ENCODE results near the gene AASDHPPT. TPM values are rescaled to one million over a fixed set of nuclear protein-coding genes. Genes with fewer than 3 reads are reported as not detected.

The AASDHPPT gene
- total RNA-seq, 1 experiment from 2014 or later = 59.5 TPM

DNA sequence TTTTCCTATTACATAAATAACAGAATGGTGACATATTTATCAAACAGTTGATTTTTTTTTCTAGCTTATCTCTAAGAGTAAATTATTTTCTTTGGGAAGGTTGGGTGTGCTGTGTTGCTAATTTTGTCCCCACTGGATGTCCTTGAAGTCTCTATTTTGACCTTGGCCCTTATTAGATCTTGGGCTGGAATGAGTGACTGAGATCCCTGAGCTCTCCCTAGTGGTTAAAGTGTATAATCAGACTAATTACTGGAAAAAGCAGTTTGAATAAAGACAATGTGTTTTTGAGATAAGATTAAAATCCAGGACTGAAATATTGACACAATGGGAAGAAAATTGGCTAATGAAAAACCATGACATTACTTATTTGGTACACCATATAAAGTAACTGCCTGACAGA is 56.1 kb downstream of the AASDHPPT start:
- no peak for TF ChIP-seq EZH2 (IDR thresholded peaks at IDR 0.05)
- peak; percentile 23 to 53 (median 41); a peak in 4 of 6 replicates for TF ChIP-seq CTCF (IDR thresholded peaks at IDR 0.05 in 2 of 3, conservative IDR thresholded peaks at IDR 0.05 in 1 of 3; ENCODE audit: borderline replicate concordance in 1 of 3, insufficient read depth in 1 of 3, low read depth in 2 of 3, low read length in 2 of 3)
- peak; percentile 56 for TF ChIP-seq RAD21 (IDR thresholded peaks at IDR 0.05; ENCODE audit: low read depth)
- BruUV-seq (replicated peaks) = no TSS peak
- H3K4me1 ChIP-seq (ENCODE audit: control insufficient read depth in 1 of 2, insufficient read depth in 2 of 2, low read length in 2 of 2) = no peaks in the 10 kb centered on the region
- no peak for DNase-seq (ENCODE audit: low read depth, low spot score)
- no peak for ATAC-seq
- POLR2A ChIA-PET = no interaction called here
- CTCF ChIA-PET = interaction anchor here (0.9 to 1.4 kb wide), 3 partner anchors 20 to 270 kb away, joined by 3 to 4 read pairs (median 4); no protein-coding TSS in a partner anchor
- no peak overlapping the region for H3K4me3 ChIP-seq (replicated peaks in 1 of 2; ENCODE audit: low read depth in 1 of 2, low read length in 2 of 2)
- no peak overlapping the region for H3K9ac ChIP-seq (ENCODE audit: low read length)
- no peak overlapping the region for H3K27ac ChIP-seq (ENCODE audit: low read depth, low read length)
- no peak overlapping the region for H3K4me2 ChIP-seq (ENCODE audit: low read length)
- intact Hi-C loops (cut with micrococcal nuclease) = no loop called here
- no peak overlapping the region for H2AFZ ChIP-seq (ENCODE audit: low read depth, low read length, poor library complexity, severe bottlenecking)
- RAD21 ChIA-PET (ENCODE audit: low non-redundant PET in 1 of 2, low total read pairs in 2 of 2, uncharacterized antibody in 2 of 2, unreplicated experiment in 2 of 2) = no interaction called here
- H3K79me2 ChIP-seq (ENCODE audit: insufficient read depth, low read length) = no peaks in the 10 kb centered on the region
- H3K27me3 ChIP-seq (ENCODE audit: insufficient read depth, low read length) = peaks cover 12% of the 10 kb centered on the region; the same call in 1 of the 2 replicates
- no peaks in the 10 kb centered on the region for H3K9me3 ChIP-seq (ENCODE audit: control insufficient read depth in 1 of 2, insufficient read depth in 1 of 2, low read depth in 1 of 2, low read length in 2 of 2)
- no peaks in the 10 kb centered on the region for H3K36me3 ChIP-seq (ENCODE audit: control insufficient read depth in 1 of 2, insufficient read depth in 2 of 2, low read length in 2 of 2)
- H4K20me1 ChIP-seq (ENCODE audit: insufficient read depth) = no peaks in the 10 kb centered on the region
- H3K9me2 ChIP-seq (ENCODE audit: insufficient read depth) = no peaks in the 10 kb centered on the region

DNA sequence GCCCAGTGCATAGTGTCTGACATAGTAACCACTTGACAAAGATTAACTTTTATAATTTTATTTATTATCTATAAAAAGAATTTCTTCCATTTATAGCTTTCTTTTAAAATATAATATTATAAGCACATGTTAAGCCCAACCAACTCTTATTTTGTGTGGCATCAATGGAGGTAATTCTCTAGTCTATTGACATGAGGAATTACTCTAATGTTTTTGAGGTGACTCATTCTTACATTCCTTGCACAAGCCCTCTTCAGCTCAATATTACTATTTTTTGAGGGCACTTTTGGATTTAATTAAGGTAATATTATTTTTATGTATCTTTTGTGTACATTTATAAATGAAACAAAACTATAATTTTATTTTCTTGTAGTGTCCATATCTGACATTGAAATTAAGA is 59.6 kb downstream of the AASDHPPT start:
- Histone ChIP-seq H3K4me3 (replicated peaks in 1 of 2; ENCODE audit: low read depth in 1 of 2, low read length in 2 of 2) (no peak overlapping the region), H4K20me1 (ENCODE audit: insufficient read depth) (no peaks in the 10 kb centered on the region; the same call in 1 of the 2 replicates), H3K9ac (ENCODE audit: low read length) (no peak overlapping the region), H3K9me2 (ENCODE audit: insufficient read depth) (no peaks in the 10 kb centered on the region), H3K79me2 (ENCODE audit: insufficient read depth, low read length) (no peaks in the 10 kb centered on the region), H3K27me3 (ENCODE audit: insufficient read depth, low read length) (no peaks in the 10 kb centered on the region), H3K4me2 (ENCODE audit: low read length) (no peak overlapping the region), H3K27ac (ENCODE audit: low read depth, low read length) (no peak overlapping the region), H3K4me1 (ENCODE audit: control insufficient read depth in 1 of 2, insufficient read depth in 2 of 2, low read length in 2 of 2) (no peaks in the 10 kb centered on the region), H3K9me3 (ENCODE audit: control insufficient read depth in 1 of 2, insufficient read depth in 1 of 2, low read depth in 1 of 2, low read length in 2 of 2) (no peaks in the 10 kb centered on the region), H2AFZ (ENCODE audit: low read depth, low read length, poor library complexity, severe bottlenecking) (no peak overlapping the region), H3K36me3 (ENCODE audit: control insufficient read depth in 1 of 2, insufficient read depth in 2 of 2, low read length in 2 of 2) (no peaks in the 10 kb centered on the region)
- RAD21 ChIA-PET (ENCODE audit: low non-redundant PET in 1 of 2, low total read pairs in 2 of 2, uncharacterized antibody in 2 of 2, unreplicated experiment in 2 of 2) = no interaction called here
- CTCF ChIA-PET = no interaction called here
- intact Hi-C loops (cut with micrococcal nuclease) = no loop called here
- DNase-seq (ENCODE audit: low read depth, low spot score) (no peak), ATAC-seq (no peak)
- POLR2A ChIA-PET = no interaction called here
- no TSS peak for BruUV-seq (replicated peaks)
- no peak for TF ChIP-seq RAD21 (IDR thresholded peaks at IDR 0.05; ENCODE audit: low read depth)
- TF ChIP-seq CEBPB (IDR thresholded peaks at IDR 0.05; ENCODE audit: low read depth) = no peak
- TF ChIP-seq TCF7L2 (IDR thresholded peaks at IDR 0.05; ENCODE audit: borderline replicate concordance, extremely low read depth, insufficient read depth, insufficient read length) = no peak
- TF ChIP-seq EZH2 (IDR thresholded peaks at IDR 0.05) = no peak
- no peak for TF ChIP-seq ELF1 (IDR thresholded peaks at IDR 0.05; ENCODE audit: borderline replicate concordance, low read depth)
- no peak for TF ChIP-seq POLR2AphosphoS5 (IDR thresholded peaks at IDR 0.05; ENCODE audit: low read depth, low read length)
- TF ChIP-seq, protein P1, sequence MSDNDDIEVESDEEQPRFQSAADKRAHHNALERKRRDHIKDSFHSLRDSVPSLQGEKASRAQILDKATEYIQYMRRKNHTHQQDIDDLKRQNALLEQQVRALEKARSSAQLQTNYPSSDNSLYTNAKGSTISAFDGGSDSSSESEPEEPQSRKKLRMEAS (IDR thresholded peaks at IDR 0.05) = no peak
- no peak for TF ChIP-seq EZH2phosphoT487 (IDR thresholded peaks at IDR 0.05; ENCODE audit: borderline replicate concordance)
- TF ChIP-seq ZBTB33 (IDR thresholded peaks at IDR 0.05; ENCODE audit: extremely low read depth, insufficient replicate concordance, low read length) = no peak
- no peak for TF ChIP-seq ZNF274 (IDR thresholded peaks at IDR 0.05; ENCODE audit: low read depth, low read length)
- TF ChIP-seq CTCF (IDR thresholded peaks at IDR 0.05 in 2 of 3, conservative IDR thresholded peaks at IDR 0.05 in 1 of 3; ENCODE audit: borderline replicate concordance in 1 of 3, insufficient read depth in 1 of 3, low read depth in 2 of 3, low read length in 2 of 3) = no peak
- no peak for TF ChIP-seq SRF (IDR thresholded peaks at IDR 0.05; ENCODE audit: low read depth)
- TF ChIP-seq ZFX (IDR thresholded peaks at IDR 0.05) = no peak
